ENCODE data around the gene MRS2.

Gene MRS2

DNA sequence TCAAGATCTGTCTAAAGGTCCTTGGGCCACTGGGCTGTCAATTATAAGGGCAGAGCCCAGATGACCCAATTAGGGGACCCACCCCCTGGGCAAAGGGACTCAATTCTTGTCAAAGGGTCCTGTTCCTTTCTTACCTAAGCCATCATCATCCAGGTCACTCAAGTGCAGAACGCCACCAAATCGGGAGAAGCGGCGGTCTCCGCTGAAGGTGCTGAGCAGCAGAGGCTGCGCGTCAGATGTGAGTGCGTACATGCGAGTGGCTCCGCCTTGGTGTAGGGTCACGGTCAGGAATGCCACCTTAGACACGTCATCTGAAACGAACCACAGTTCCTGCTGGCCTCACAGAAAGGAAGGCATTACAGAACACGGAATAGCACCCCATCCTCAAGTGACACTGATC is 34.2 kb downstream of the MRS2 start:
- TF ChIP-seq, protein P1, sequence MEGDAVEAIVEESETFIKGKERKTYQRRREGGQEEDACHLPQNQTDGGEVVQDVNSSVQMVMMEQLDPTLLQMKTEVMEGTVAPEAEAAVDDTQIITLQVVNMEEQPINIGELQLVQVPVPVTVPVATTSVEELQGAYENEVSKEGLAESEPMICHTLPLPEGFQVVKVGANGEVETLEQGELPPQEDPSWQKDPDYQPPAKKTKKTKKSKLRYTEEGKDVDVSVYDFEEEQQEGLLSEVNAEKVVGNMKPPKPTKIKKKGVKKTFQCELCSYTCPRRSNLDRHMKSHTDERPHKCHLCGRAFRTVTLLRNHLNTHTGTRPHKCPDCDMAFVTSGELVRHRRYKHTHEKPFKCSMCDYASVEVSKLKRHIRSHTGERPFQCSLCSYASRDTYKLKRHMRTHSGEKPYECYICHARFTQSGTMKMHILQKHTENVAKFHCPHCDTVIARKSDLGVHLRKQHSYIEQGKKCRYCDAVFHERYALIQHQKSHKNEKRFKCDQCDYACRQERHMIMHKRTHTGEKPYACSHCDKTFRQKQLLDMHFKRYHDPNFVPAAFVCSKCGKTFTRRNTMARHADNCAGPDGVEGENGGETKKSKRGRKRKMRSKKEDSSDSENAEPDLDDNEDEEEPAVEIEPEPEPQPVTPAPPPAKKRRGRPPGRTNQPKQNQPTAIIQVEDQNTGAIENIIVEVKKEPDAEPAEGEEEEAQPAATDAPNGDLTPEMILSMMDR (IDR thresholded peaks at IDR 0.05): no peak
- H3K27ac ChIP-seq: no peak overlapping the region
- DNase-seq (ENCODE audit: low spot score): no peak
- H3K4me3 ChIP-seq: no peak overlapping the region

DNA sequence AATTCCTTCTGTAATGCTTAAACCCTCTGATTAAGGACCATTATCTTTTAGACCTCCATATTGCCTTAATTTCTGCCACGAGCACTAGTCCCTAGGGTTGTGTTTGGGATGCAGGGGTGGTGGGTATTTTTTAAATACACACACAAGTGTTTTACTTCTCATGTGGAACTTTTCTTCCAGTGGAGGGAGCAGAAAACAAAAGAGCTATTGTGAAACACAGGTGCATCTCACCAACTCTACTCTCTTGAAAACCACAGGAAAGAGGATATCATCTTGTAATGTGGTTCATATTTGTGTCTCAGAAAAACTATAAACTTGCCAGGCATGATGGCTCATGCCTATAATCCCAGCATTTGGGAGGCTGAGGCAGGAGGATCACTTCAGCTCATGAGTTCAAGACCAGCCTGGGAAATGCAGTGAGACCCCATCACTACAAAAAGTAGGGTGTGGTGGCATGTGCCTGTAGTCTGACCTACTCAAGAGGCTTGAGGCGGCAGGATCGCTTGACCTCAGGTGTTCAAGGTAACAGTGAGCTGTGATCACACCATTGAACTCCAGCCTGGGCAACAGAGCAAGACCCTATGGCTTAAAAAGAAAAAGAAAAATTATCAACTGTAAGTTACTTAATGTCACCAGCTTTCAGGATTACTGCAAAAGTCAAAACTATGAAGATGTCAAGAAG is 37.3 kb downstream of the MRS2 start:
- TF ChIP-seq, protein P1 (IDR thresholded peaks at IDR 0.05): no peak
- DNase-seq (ENCODE audit: low spot score): no peak
- H3K27ac ChIP-seq: no peak overlapping the region
- H3K4me3 ChIP-seq: no peak overlapping the region

DNA sequence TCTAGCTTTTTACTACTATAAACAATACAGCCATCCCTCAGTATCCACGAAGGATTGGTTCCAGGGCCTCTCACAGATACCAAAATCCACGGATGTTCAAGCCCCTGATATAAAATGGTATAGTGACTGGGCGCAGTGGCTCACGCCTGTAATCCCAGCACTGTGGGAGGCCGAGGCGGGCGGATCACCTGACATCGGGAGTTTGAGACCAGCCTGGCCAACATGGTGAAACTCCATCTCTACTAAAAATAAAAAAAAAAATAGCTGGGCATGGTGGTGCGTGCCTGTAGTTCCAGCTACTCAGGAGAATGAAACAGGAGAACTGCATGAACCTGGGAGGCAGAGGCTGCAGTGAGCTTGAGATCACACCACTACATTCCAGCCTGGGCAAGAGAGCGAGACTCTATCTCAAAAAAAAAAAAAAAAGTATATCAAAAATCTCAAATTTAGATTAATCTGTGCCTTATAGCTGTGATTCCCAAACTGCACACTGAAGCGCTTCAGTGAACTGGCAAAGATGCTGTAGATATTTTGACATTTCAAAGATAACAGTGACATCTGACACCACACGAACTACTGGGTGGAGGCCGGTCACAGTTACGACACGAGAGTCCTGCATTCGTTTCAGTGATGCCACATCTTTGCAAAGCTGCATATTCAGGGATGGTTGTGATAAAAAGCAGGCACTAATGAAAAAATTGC is 38.3 kb downstream of the MRS2 start:
- no peak for DNase-seq (ENCODE audit: low spot score)
- no peak overlapping the region for H3K4me3 ChIP-seq
- TF ChIP-seq, protein P1 (IDR thresholded peaks at IDR 0.05): no peak
- H3K27ac ChIP-seq: no peak overlapping the region

DNA sequence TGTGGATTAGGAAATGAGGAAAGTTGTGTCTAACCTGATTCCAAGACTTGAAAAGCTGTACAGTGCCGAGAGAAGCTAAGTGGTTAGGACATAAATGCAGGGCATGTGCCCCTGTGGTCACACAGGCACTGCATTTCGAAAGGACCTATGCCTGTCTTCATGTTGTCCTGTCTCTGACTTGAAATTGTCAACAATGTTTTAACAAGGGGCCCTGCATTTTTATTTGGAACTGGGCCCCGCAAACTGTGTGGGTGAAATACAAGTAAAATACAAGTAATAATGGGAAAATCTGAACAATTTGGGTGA is 38.8 kb downstream of the MRS2 start:
- Histone ChIP-seq H3K27ac (no peak overlapping the region), H3K4me3 (no peak overlapping the region)
- TF ChIP-seq, protein P1 (IDR thresholded peaks at IDR 0.05): no peak
- no peak for DNase-seq (ENCODE audit: low spot score)

DNA sequence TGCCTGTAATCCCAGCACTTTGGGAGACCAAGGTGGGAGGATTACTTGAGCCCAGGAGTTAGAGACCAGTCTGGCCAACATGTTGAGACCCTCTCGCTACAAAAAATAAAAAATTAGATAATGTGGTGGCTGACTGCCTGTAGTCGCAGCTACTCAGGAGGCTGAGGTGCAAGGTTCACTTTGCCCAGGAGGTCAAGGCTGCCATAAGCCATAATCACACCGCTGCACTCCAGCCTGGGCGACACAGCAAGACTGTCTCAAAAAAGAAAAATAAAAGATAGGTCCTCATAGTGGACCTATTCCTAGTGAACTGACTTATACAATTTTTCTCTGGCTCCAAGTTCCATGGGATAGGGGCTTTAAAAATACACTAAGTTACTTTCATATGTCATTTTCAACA is 41.9 kb downstream of the MRS2 start:
- H3K4me3 ChIP-seq: no peak overlapping the region
- TF ChIP-seq, protein P1 (IDR thresholded peaks at IDR 0.05): no peak
- no peak overlapping the region for H3K27ac ChIP-seq
- no peak for DNase-seq (ENCODE audit: low spot score)

DNA sequence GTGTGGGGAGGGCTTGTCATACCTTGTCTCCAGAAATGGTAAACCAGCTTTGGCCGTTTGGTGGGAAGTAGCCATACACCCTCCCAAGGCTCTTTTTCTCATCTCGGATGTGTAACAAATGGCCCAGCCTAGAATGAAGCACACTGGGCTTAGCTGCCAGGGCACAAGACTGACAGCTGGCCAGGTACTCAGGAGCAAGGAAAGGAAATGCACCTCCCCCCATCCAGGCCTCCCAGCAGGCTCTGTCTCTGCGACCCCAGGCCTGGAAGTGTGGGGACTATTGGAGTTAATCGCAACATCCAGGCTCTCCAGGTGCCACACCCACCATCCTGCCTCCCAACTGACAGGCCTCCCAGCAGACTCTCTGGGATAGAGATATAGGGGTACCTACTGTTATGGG is 43.0 kb downstream of the MRS2 start:
- TF ChIP-seq, protein P1 (IDR thresholded peaks at IDR 0.05): no peak
- DNase-seq (ENCODE audit: low spot score): no peak
- no peak overlapping the region for H3K4me3 ChIP-seq

DNA sequence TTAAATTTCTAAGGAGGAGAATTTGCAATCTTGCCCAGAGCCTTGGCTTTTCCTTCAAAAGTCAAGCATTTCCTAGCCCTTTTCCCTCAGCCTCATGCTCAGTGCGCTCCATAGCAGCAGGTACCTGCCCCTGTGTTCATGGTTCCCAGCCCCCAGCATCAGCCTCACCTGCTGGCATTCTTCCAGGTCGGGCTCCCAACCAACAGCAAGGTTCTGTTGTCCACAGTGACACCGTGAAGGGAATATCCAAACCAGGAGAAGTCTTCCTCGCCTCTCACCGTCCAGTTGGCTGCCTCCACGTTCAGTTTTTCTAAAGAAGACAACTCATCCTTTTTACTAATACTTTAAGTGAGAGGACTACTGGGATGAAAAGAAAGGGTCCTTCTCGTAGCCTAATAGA is 43.9 kb downstream of the MRS2 start:
- no peak for DNase-seq (ENCODE audit: low spot score)
- Histone ChIP-seq H3K4me3 (no peak overlapping the region), H3K27ac (no peak overlapping the region)
- TF ChIP-seq, protein P1 (IDR thresholded peaks at IDR 0.05): no peak

More for the DNA sequence above, 43.0 kb downstream of the MRS2 start:
- no peak overlapping the region for H3K27ac ChIP-seq
